Measurements from ENCODE around the gene DHX57. TPM values are rescaled to one million over a fixed set of nuclear protein-coding genes. Genes with fewer than 3 reads are reported as not detected.

Gene DHX57
- total RNA-seq, 1 donor from 2014 or later: 18.6 TPM

DNA sequence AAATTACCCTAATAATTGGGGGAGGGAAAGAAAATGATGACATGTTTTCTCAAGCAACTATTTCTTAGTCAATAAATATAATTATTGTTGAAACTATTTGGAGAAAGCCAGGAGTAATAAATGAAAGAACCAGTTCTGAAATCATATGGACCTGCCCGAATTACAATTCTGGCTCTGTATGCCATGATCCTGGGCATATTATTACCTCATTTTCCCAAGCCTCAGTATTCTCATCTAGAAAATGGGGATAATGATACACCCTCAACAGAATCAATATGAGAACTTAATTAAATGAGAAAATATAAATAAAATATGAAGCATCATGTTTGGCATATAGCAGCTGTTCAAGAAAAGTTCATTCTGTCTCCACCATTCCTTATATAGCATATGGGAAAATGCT is 36.9 kb upstream of the DHX57 start:
- no peak overlapping the region for H3K4me2 ChIP-seq (ENCODE audit: low read length)
- Mint-ChIP-seq H3K27ac (ENCODE audit: unreplicated experiment) (no peak overlapping the region), H3K27me3 (ENCODE audit: low read depth, unreplicated experiment) (no peaks in the 10 kb centered on the region), H3K9me3 (ENCODE audit: unreplicated experiment) (no peaks in the 10 kb centered on the region), H3K36me3 (ENCODE audit: low read depth, unreplicated experiment) (no peaks in the 10 kb centered on the region), H3K4me1 (ENCODE audit: low read depth, unreplicated experiment) (no peaks in the 10 kb centered on the region), H3K4me3 (ENCODE audit: unreplicated experiment) (no peak overlapping the region)
- no peak overlapping the region for H3K9ac ChIP-seq (ENCODE audit: low read length)
- TF ChIP-seq, protein P1, sequence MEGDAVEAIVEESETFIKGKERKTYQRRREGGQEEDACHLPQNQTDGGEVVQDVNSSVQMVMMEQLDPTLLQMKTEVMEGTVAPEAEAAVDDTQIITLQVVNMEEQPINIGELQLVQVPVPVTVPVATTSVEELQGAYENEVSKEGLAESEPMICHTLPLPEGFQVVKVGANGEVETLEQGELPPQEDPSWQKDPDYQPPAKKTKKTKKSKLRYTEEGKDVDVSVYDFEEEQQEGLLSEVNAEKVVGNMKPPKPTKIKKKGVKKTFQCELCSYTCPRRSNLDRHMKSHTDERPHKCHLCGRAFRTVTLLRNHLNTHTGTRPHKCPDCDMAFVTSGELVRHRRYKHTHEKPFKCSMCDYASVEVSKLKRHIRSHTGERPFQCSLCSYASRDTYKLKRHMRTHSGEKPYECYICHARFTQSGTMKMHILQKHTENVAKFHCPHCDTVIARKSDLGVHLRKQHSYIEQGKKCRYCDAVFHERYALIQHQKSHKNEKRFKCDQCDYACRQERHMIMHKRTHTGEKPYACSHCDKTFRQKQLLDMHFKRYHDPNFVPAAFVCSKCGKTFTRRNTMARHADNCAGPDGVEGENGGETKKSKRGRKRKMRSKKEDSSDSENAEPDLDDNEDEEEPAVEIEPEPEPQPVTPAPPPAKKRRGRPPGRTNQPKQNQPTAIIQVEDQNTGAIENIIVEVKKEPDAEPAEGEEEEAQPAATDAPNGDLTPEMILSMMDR (IDR thresholded peaks at IDR 0.05; ENCODE audit: insufficient read depth, low read depth, low read length): no peak
- no peak for TF ChIP-seq EZH2 (IDR thresholded peaks at IDR 0.05; ENCODE audit: insufficient read depth, low read length)
- no peaks in the 10 kb centered on the region for H3K9me3 ChIP-seq (ENCODE audit: insufficient read depth, low read depth, low read length)
- H3K27me3 ChIP-seq (ENCODE audit: insufficient read depth, low read length): no peaks in the 10 kb centered on the region
- DNase-seq (ENCODE audit: low read depth): no peak
- H3K4me3 ChIP-seq (ENCODE audit: insufficient read depth, low read depth, low read length): no peak overlapping the region
- no peaks in the 10 kb centered on the region for H3K79me2 ChIP-seq (ENCODE audit: insufficient read depth, low read length)
- FAIRE-seq: no peak
- no peak overlapping the region for H3K27ac ChIP-seq (ENCODE audit: low read depth, low read length)
- H4K20me1 ChIP-seq (ENCODE audit: insufficient read depth, low read length): no peaks in the 10 kb centered on the region
- no peaks in the 10 kb centered on the region for H3K4me1 ChIP-seq (ENCODE audit: insufficient read depth, low read length)
- no peak overlapping the region for H2AFZ ChIP-seq (ENCODE audit: low read depth, low read length)
- no peaks in the 10 kb centered on the region for H3K36me3 ChIP-seq (ENCODE audit: insufficient read depth, low read length)

DNA sequence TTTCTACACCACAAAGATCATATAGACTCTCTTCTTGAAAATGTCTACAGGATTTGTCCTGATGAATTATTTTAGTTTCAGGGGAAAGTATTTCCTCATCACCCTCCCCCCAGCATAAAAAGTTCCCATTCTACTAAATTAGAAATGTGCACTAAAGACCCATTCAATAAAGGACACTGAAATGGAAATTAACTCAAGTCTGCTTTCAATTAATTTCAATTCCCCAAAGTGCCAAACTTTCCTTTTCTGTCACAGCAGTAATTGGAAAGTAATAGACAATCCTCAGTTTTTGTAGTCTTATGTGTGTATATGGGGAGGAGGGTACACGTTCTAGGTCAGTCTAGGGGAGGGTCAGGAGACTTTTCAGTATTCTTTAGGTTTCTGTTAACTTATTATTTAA is 35.5 kb upstream of the DHX57 start:
- Mint-ChIP-seq H3K27ac (ENCODE audit: unreplicated experiment) (no peak overlapping the region), H3K9me3 (ENCODE audit: unreplicated experiment) (no peaks in the 10 kb centered on the region), H3K36me3 (ENCODE audit: low read depth, unreplicated experiment) (no peaks in the 10 kb centered on the region), H3K27me3 (ENCODE audit: low read depth, unreplicated experiment) (peaks cover 7% of the 10 kb centered on the region), H3K4me1 (ENCODE audit: low read depth, unreplicated experiment) (no peaks in the 10 kb centered on the region), H3K4me3 (ENCODE audit: unreplicated experiment) (no peak overlapping the region)
- H2AFZ ChIP-seq (ENCODE audit: low read depth, low read length): no peak overlapping the region
- no peak overlapping the region for H3K4me2 ChIP-seq (ENCODE audit: low read length)
- no peak overlapping the region for H3K9ac ChIP-seq (ENCODE audit: low read length)
- H4K20me1 ChIP-seq (ENCODE audit: insufficient read depth, low read length): no peaks in the 10 kb centered on the region
- H3K4me3 ChIP-seq (ENCODE audit: insufficient read depth, low read depth, low read length): no peak overlapping the region
- no peak for TF ChIP-seq EZH2 (IDR thresholded peaks at IDR 0.05; ENCODE audit: insufficient read depth, low read length)
- TF ChIP-seq, protein P1 (IDR thresholded peaks at IDR 0.05; ENCODE audit: insufficient read depth, low read depth, low read length): no peak
- DNase-seq (ENCODE audit: low read depth) (no peak), FAIRE-seq (no peak)
- no peaks in the 10 kb centered on the region for H3K27me3 ChIP-seq (ENCODE audit: insufficient read depth, low read length)
- H3K4me1 ChIP-seq (ENCODE audit: insufficient read depth, low read length): no peaks in the 10 kb centered on the region
- H3K9me3 ChIP-seq (ENCODE audit: insufficient read depth, low read depth, low read length): no peaks in the 10 kb centered on the region
- H3K36me3 ChIP-seq (ENCODE audit: insufficient read depth, low read length): no peaks in the 10 kb centered on the region
- no peak overlapping the region for H3K27ac ChIP-seq (ENCODE audit: low read depth, low read length)
- no peaks in the 10 kb centered on the region for H3K79me2 ChIP-seq (ENCODE audit: insufficient read depth, low read length)

DNA sequence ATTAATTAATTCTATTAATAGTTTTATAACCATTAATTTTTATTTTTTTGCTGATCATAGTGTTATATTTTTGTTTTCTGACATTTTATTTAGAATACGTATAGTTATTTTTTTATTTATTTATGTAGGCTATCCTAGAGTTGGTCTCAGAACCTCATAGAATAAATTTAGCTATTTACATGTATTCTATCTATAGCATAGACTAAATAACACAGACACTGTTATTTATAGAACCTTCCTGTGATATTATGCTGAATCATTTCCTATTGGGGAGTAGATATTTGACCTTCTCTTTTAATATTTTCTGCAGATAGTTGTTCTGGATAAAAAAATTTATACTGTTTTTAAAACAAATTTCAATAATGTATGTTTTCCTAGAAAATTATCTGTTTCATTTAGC is 34.1 kb upstream of the DHX57 start:
- H3K27ac Mint-ChIP-seq (ENCODE audit: unreplicated experiment): no peak overlapping the region
- no peaks in the 10 kb centered on the region for H3K36me3 ChIP-seq (ENCODE audit: insufficient read depth, low read length)
- no peak for FAIRE-seq
- no peak overlapping the region for H3K4me3 ChIP-seq (ENCODE audit: insufficient read depth, low read depth, low read length)
- no peak overlapping the region for H3K27ac ChIP-seq (ENCODE audit: low read depth, low read length)
- no peaks in the 10 kb centered on the region for H3K79me2 ChIP-seq (ENCODE audit: insufficient read depth, low read length)
- no peak overlapping the region for H3K9ac ChIP-seq (ENCODE audit: low read length)
- H2AFZ ChIP-seq (ENCODE audit: low read depth, low read length): no peak overlapping the region
- H3K36me3 Mint-ChIP-seq (ENCODE audit: low read depth, unreplicated experiment): no peaks in the 10 kb centered on the region
- H3K4me2 ChIP-seq (ENCODE audit: low read length): no peak overlapping the region
- H4K20me1 ChIP-seq (ENCODE audit: insufficient read depth, low read length): no peaks in the 10 kb centered on the region
- peaks cover 8% of the 10 kb centered on the region for H3K27me3 Mint-ChIP-seq (ENCODE audit: low read depth, unreplicated experiment)
- TF ChIP-seq, protein P1 (IDR thresholded peaks at IDR 0.05; ENCODE audit: insufficient read depth, low read depth, low read length): no peak
- TF ChIP-seq EZH2 (IDR thresholded peaks at IDR 0.05; ENCODE audit: insufficient read depth, low read length): no peak
- H3K4me3 Mint-ChIP-seq (ENCODE audit: unreplicated experiment): no peak overlapping the region
- H3K9me3 ChIP-seq (ENCODE audit: insufficient read depth, low read depth, low read length): no peaks in the 10 kb centered on the region
- H3K27me3 ChIP-seq (ENCODE audit: insufficient read depth, low read length): no peaks in the 10 kb centered on the region
- H3K4me1 Mint-ChIP-seq (ENCODE audit: low read depth, unreplicated experiment): no peaks in the 10 kb centered on the region
- H3K4me1 ChIP-seq (ENCODE audit: insufficient read depth, low read length): no peaks in the 10 kb centered on the region
- no peaks in the 10 kb centered on the region for H3K9me3 Mint-ChIP-seq (ENCODE audit: unreplicated experiment)
- no peak for DNase-seq (ENCODE audit: low read depth)

All from astrocyte (in vitro differentiated cells and primary cell).